Natural killer cell treated with Interleukin-12 subunit alpha and Interleukin-12 subunit beta and Interleukin-15 and Interleukin-18, amount 100 ng/mL, for 72 hours (primary cell): ENCODE measurements around the gene ITSN2. TPM values are rescaled to one million over a fixed set of nuclear protein-coding genes. Genes with fewer than 3 reads are reported as not detected.

ENCODE experiments used
- ATAC-seq, 2 donors: fragments of 150-1000 bp; cut with Tn5 transposase in 1 of 2; sonication (Bioruptor Pico), chemical (Tn5 transposase) in 1 of 2; 2 replicates each; pipeline ENCODE4 v1.10.0; 2021
- DNase-seq: peaks from one replicate; pipeline ENCODE4 v3.0.0; 2022; ENCODE audit warnings: low spot score
- H3K27ac Mint-ChIP-seq, 2 donors: 1 replicate in 1 of 2; 2 replicates in 1 of 2; pipeline ENCODE4 v1.8.0; 2022; ENCODE audit warnings: mixed read lengths in 2 of 2, mild to moderate bottlenecking in 1 of 2, moderate library complexity in 1 of 2
- H3K27me3 Mint-ChIP-seq, 2 donors: 1 replicate in 1 of 2; 2 replicates in 1 of 2; pipeline ENCODE4 v1.8.0; 2022; ENCODE audit warnings: mixed read lengths in 2 of 2
- H3K36me3 Mint-ChIP-seq: one replicate; pipeline ENCODE4 v1.8.0; 2022; ENCODE audit warnings: mixed read lengths
- H3K4me1 Mint-ChIP-seq, 2 donors: 1 replicate in 1 of 2; 2 replicates in 1 of 2; pipeline ENCODE4 v1.8.0; 2022; ENCODE audit warnings: low read depth in 2 of 2, mixed read lengths in 2 of 2, mild to moderate bottlenecking in 1 of 2
- H3K4me3 Mint-ChIP-seq: one replicate; pipeline ENCODE4 v1.8.0; 2022; ENCODE audit warnings: mixed read lengths
- H3K9me3 Mint-ChIP-seq: 2 replicates; pipeline ENCODE4 v1.8.0; 2022; ENCODE audit warnings: mixed read lengths
- total RNA-seq, 2 donors: library from RNA; stranded (reverse); gene quantifications; one replicate each; pipeline ENCODE4 v1.2.3, GENCODE V29; 2022

ITSN2 gene
- total RNA-seq, 2 donors from 2014 or later: 71.5 to 80.7 TPM

- DNase-seq (no peak), ATAC-seq (no peak)
- Mint-ChIP-seq H3K4me3 (no peak overlapping the region), H3K27me3 (no peaks in the 10 kb centered on the region), H3K4me1 (peaks cover 0 to 4% of the 10 kb centered on the region in 2 donors), H3K36me3 (peaks cover 38% of the 10 kb centered on the region), H3K9me3 (no peaks in the 10 kb centered on the region), H3K27ac (no peak overlapping the region)
These were observed 62.7 kb downstream of the ITSN2 start for GRCh38 chr2:24297663-24298062.

- no peak for DNase-seq
These were observed 73.2 kb downstream of the ITSN2 start for GRCh38 chr2:24287171-24287570.

GRCh38 chr2:24285484-24286152, 74.7 kb downstream of the ITSN2 start:
- no peak for DNase-seq
- Mint-ChIP-seq H3K4me3 (no peak overlapping the region), H3K27ac (no peak overlapping the region), H3K36me3 (peaks cover 10% of the 10 kb centered on the region), H3K4me1 (peaks cover 0 to 2% of the 10 kb centered on the region in 2 donors), H3K9me3 (no peaks in the 10 kb centered on the region), H3K27me3 (no peaks in the 10 kb centered on the region)
- ATAC-seq: no peak

More at GRCh38 chr2:24287171-24287570, 73.2 kb downstream of the ITSN2 start:
- no peaks in the 10 kb centered on the region for H3K27me3 Mint-ChIP-seq
- no peak for ATAC-seq
- peaks cover 12% of the 10 kb centered on the region for H3K36me3 Mint-ChIP-seq
- H3K9me3 Mint-ChIP-seq: no peaks in the 10 kb centered on the region
- no peak overlapping the region for H3K4me3 Mint-ChIP-seq
- H3K27ac Mint-ChIP-seq: no peak overlapping the region
- peaks cover 0 to 2% of the 10 kb centered on the region in 2 donors for H3K4me1 Mint-ChIP-seq

- Mint-ChIP-seq H3K4me3 (no peak overlapping the region), H3K36me3 (no peaks in the 10 kb centered on the region), H3K9me3 (no peaks in the 10 kb centered on the region), H3K27me3 (no peaks in the 10 kb centered on the region), H3K27ac (no peak overlapping the region), H3K4me1 (peaks cover 0 to 3% of the 10 kb centered on the region in 2 donors)
- DNase-seq: no peak
- ATAC-seq: no peak
These were observed 79.7 kb downstream of the ITSN2 start for GRCh38 chr2:24280645-24281044.

GRCh38 chr2:24280161-24280560, 80.2 kb downstream of the ITSN2 start:
- Mint-ChIP-seq H3K36me3 (no peaks in the 10 kb centered on the region), H3K27me3 (no peaks in the 10 kb centered on the region), H3K4me1 (peaks cover 0 to 3% of the 10 kb centered on the region in 2 donors), H3K9me3 (no peaks in the 10 kb centered on the region), H3K4me3 (no peak overlapping the region), H3K27ac (no peak overlapping the region)
- DNase-seq (no peak), ATAC-seq (no peak)

- no peak for ATAC-seq
- H3K4me1 Mint-ChIP-seq: peaks cover 0 to 3% of the 10 kb centered on the region in 2 donors
- H3K36me3 Mint-ChIP-seq: peaks cover 5% of the 10 kb centered on the region
- no peak overlapping the region for H3K4me3 Mint-ChIP-seq
- no peaks in the 10 kb centered on the region for H3K9me3 Mint-ChIP-seq
- no peak for DNase-seq
- H3K27me3 Mint-ChIP-seq: no peaks in the 10 kb centered on the region
- no peak overlapping the region for H3K27ac Mint-ChIP-seq
These were observed 83.9 kb downstream of the ITSN2 start for GRCh38 chr2:24276349-24276899.

- Mint-ChIP-seq H3K4me1 (peaks cover 0 to 3% of the 10 kb centered on the region in 2 donors), H3K9me3 (no peaks in the 10 kb centered on the region), H3K27ac (no peak overlapping the region), H3K27me3 (no peaks in the 10 kb centered on the region), H3K36me3 (peaks cover 11% of the 10 kb centered on the region), H3K4me3 (no peak overlapping the region)
- ATAC-seq (no peak), DNase-seq (no peak)
These were observed 85.5 kb downstream of the ITSN2 start for GRCh38 chr2:24274809-24275208.

GRCh38 chr2:24273598-24273997, 86.7 kb downstream of the ITSN2 start:
- H3K36me3 Mint-ChIP-seq: peaks cover 19% of the 10 kb centered on the region
- H3K27me3 Mint-ChIP-seq: no peaks in the 10 kb centered on the region
- DNase-seq: no peak
- no peak overlapping the region for H3K4me3 Mint-ChIP-seq
- no peak overlapping the region for H3K27ac Mint-ChIP-seq
- no peaks in the 10 kb centered on the region for H3K9me3 Mint-ChIP-seq
- peaks cover 3 to 6% of the 10 kb centered on the region in 2 donors for H3K4me1 Mint-ChIP-seq
- ATAC-seq: no peak

GRCh38 chr2:24272907-24273306, 87.4 kb downstream of the ITSN2 start:
- DNase-seq (no peak), ATAC-seq (no peak)
- no peaks in the 10 kb centered on the region for H3K9me3 Mint-ChIP-seq
- H3K4me3 Mint-ChIP-seq: no peak overlapping the region
- peaks cover 20% of the 10 kb centered on the region for H3K36me3 Mint-ChIP-seq
- no peaks in the 10 kb centered on the region for H3K27me3 Mint-ChIP-seq
- peaks cover 3 to 6% of the 10 kb centered on the region in 2 donors for H3K4me1 Mint-ChIP-seq
- no peak overlapping the region for H3K27ac Mint-ChIP-seq

GRCh38 chr2:24272161-24272802, 88.1 kb downstream of the ITSN2 start:
- Mint-ChIP-seq H3K9me3 (no peaks in the 10 kb centered on the region), H3K36me3 (peaks cover 20% of the 10 kb centered on the region), H3K4me3 (no peak overlapping the region), H3K4me1 (peaks cover 3 to 6% of the 10 kb centered on the region in 2 donors), H3K27me3 (no peaks in the 10 kb centered on the region), H3K27ac (peak overlapping the region in 1 of 2 donors; percentile 32)
- ATAC-seq (no peak), DNase-seq (no peak)

- no peaks in the 10 kb centered on the region for H3K27me3 Mint-ChIP-seq
- H3K27ac Mint-ChIP-seq: peak overlapping the region; percentile 11 to 17
- no peak for DNase-seq
- H3K36me3 Mint-ChIP-seq: peaks cover 24% of the 10 kb centered on the region
- peaks cover 0 to 6% of the 10 kb centered on the region in 2 donors for H3K4me1 Mint-ChIP-seq
- ATAC-seq: no peak
- no peaks in the 10 kb centered on the region for H3K9me3 Mint-ChIP-seq
- no peak overlapping the region for H3K4me3 Mint-ChIP-seq
These were observed 91.1 kb downstream of the ITSN2 start for GRCh38 chr2:24269265-24269664.

GRCh38 chr2:24265212-24265611, 95.1 kb downstream of the ITSN2 start:
- Mint-ChIP-seq H3K27me3 (no peaks in the 10 kb centered on the region), H3K36me3 (peaks cover 20% of the 10 kb centered on the region), H3K27ac (peak overlapping the region in 1 of 2 donors; percentile 25), H3K4me1 (peaks cover 7 to 15% of the 10 kb centered on the region in 2 donors), H3K9me3 (no peaks in the 10 kb centered on the region), H3K4me3 (no peak overlapping the region)
- DNase-seq (no peak), ATAC-seq (no peak)

GRCh38 chr2:24262421-24262970, 97.8 kb downstream of the ITSN2 start:
- Mint-ChIP-seq H3K36me3 (peaks cover 15% of the 10 kb centered on the region), H3K4me3 (peak overlapping the region; percentile 14), H3K27me3 (no peaks in the 10 kb centered on the region), H3K27ac (peak overlapping the region; percentile 23 to 54), H3K9me3 (no peaks in the 10 kb centered on the region), H3K4me1 (peaks cover 7 to 9% of the 10 kb centered on the region in 2 donors)
- no peak for ATAC-seq
- DNase-seq: no peak

- H3K4me1 Mint-ChIP-seq: peaks cover 7 to 9% of the 10 kb centered on the region in 2 donors
- H3K4me3 Mint-ChIP-seq: no peak overlapping the region
- peaks cover 15% of the 10 kb centered on the region for H3K36me3 Mint-ChIP-seq
- no peak for ATAC-seq
- no peaks in the 10 kb centered on the region for H3K27me3 Mint-ChIP-seq
- DNase-seq: no peak
- peak overlapping the region; percentile 19 to 54 for H3K27ac Mint-ChIP-seq
- no peaks in the 10 kb centered on the region for H3K9me3 Mint-ChIP-seq
These were observed 98.9 kb downstream of the ITSN2 start for GRCh38 chr2:24261441-24261840.
